ENCODE data around the gene ERC2.

The ERC2 gene

GRCh38 chr3:55682461-55682860 is 785.8 kb downstream of the ERC2 start:
- no peak for DNase-seq (ENCODE audit: low read depth in 3 of 3)

GRCh38 chr3:55678546-55679216 is 789.6 kb downstream of the ERC2 start:
- no peak for DNase-seq (ENCODE audit: low read depth in 3 of 3)

- DNase-seq (ENCODE audit: low read depth in 3 of 3): no peak
These were observed 791.6 kb downstream of the ERC2 start for GRCh38 chr3:55676643-55677042.

DNA sequence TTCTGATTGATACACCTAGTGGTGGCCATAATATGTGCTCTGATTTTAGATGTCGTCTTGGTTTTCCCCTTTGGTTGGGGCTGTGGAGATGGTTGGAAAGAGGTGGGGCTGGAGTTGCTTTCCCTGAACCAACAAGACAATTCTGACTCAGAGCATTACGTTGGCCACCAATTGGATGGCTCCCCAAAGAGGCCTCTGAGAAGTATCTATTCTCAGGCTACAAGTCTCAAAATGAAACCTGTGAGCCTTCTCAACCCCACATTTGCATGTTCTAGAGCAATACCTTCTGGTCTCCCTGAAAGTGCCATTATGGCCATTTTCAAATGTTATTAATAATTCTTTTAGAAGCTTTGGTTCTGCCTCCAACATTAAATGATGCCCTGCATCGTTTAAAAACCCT is 792.8 kb downstream of the ERC2 start:
- no peak for DNase-seq (ENCODE audit: low read depth in 3 of 3)

DNA sequence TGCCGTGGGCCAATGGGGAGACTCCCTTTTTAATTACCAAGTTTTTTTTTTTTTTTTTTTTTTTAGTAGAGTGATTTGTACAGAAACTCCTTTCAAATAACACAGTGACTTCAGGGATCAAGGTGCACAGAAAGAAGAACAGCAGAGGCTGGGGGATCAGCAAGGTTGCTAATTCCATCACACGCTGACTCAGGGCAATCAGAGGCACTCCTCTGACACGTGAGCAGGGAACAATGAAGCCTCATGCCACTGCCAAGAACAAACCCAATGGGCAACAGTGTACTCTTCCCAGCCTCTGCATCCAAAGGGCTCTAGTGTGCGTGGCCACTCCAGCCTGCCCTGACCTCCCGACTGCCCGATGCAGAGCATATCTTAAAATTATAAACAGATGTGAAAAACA is 794.5 kb downstream of the ERC2 start:
- no peak for DNase-seq (ENCODE audit: low read depth in 3 of 3)

DNA sequence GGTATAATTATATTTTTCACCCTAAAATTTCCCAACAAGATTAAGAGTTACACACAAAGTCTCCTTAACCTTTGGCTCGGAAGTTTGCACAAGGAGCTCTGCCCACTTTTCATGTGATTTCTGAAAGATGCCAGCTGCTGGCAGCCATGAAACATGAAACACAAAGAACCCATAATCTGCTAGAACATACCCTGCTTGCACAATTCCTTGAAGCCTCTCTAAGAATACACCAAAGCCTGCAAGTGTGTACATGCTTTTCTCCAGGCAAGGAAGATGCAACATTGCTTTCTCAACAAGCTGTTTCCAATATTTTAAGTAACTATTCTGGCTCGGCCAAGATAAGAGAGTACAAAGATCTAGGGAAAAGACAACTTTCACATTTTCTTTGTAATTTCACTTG is 799.1 kb downstream of the ERC2 start:
- no peak for DNase-seq (ENCODE audit: low read depth in 3 of 3)

DNA sequence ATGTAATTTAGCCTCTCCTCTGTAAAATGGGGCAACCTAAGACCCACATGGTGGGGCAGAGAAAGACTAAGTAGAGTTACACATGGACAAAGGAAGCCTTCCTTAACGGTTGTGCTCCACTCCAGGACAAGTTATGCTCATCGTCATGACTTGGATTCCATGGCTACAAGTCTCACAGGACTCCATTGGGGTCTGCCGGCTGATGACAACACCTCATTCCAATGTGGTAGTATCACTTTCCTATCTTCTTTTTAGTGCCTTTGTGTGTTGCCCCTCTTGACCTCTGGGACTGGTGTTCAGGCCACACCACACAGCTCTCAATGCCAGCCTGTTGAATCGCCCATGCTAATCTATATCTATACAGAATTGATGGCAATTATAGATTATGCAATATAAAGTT is 799.9 kb downstream of the ERC2 start:
- no peak for DNase-seq (ENCODE audit: low read depth in 3 of 3)

DNA sequence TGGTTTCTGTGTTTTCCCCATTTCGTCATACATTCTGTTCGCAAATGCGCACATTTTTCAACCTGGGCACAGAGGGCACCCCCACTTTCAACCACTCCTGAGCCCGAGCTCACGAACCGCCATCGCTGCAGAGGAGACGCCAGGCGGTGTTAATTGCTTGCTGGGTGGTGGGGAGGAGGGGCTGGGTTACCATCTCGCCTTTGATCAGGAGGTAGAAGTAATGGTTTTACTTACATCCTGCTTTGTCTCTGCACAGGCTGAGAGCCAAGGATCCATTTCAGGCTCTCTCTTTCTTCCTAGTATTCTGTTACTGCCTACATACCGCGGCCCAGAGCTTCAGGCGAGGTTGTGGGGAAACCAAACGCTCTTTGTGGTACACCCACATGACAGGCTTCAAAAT is 803.9 kb downstream of the ERC2 start:
- no peak for DNase-seq (ENCODE audit: low read depth in 3 of 3)

- DNase-seq (ENCODE audit: low read depth in 3 of 3): no peak
These were observed 805.6 kb downstream of the ERC2 start for GRCh38 chr3:55662683-55663082.

DNA sequence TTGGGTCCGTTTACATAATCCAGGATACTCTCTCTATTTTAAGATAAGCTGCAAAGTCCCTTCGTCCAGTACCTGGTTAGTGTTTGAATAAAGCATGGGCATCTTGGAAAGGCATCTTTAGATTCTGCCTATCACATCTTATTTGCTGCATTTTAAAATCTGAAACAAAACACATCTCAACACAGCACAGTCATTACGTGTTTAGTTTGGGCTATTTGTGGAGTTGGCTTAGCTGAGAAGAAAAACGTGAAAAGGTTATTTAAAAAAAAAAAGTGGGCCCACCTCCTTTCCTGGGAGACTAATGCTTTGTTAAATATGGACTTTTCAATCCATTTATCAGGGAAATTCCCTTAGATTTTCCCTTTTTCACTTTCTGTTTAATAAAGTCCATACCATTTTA is 806.7 kb downstream of the ERC2 start:
- no peak for DNase-seq (ENCODE audit: low read depth in 3 of 3)

DNA sequence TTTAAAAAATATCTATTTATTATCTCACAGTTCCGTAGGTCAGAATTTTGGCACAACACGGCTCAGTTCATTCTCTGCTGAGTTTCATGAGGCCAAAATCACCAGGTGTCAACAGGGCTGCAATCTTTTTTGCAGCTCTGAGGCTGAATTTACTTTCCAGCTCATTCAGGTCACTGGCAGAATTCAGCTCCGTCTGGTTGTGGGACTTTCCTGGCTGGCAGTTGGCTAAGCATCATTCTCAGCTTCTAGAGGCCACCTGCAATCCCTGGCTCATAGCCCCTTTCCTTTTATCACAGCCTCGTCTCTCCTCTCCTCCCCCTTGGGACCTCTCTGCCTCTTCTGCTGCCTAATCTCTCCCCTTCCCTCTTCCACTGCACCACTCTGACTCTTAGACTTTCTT is 807.1 kb downstream of the ERC2 start:
- DNase-seq (ENCODE audit: low read depth in 3 of 3): no peak

- no peak for DNase-seq (ENCODE audit: low read depth in 3 of 3)
These were observed 807.6 kb downstream of the ERC2 start for GRCh38 chr3:55660642-55661041.

DNA sequence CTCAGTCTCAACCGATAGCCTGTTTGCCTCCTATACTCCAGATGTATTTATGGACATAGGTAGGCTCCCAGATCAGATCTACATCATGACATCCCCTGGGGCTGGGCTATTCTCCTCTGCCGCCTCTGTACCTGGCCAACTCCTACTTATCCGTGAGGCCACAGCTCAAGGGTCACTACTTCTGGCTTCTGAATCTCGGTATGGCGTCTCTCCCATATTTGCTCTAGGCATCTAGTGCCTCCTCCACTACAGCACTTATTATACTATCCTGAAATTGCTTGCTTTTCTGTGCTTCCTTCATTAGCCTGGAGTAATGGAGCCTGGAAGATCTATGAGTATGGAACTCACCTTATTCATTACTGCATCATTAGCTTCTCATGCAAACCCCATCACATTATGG is 808.6 kb downstream of the ERC2 start:
- no peak for DNase-seq (ENCODE audit: low read depth in 3 of 3)

- no peak for DNase-seq (ENCODE audit: low read depth in 3 of 3)
These were observed 809.3 kb downstream of the ERC2 start for GRCh38 chr3:55658690-55659562.

GRCh38 chr3:55658270-55658669 is 810.0 kb downstream of the ERC2 start:
- DNase-seq (ENCODE audit: low read depth in 3 of 3): no peak

DNA sequence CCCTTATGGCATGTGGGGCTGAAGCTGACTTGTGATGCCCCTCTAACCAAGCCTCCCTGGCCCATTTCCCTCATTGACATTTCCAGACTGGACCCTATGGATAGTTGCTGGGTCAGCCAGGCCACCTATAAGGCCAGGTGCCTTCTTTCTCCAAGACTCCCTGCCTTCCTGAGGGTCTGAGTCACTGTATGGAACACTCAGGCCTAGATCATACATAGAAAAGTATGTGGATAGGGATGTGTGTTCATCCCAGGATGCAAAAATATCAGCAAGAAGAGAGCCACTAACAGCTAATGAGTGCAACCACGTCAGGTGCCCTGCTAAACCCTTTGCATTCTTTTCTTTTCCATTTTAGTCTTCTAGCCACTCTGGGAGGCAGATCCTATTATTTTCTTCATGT is 812.7 kb downstream of the ERC2 start:
- DNase-seq (ENCODE audit: low read depth in 3 of 3): no peak

GRCh38 chr3:55654123-55654760 is 814.0 kb downstream of the ERC2 start:
- DNase-seq (ENCODE audit: low read depth in 3 of 3): no peak

GRCh38 chr3:55651011-55651410 is 817.3 kb downstream of the ERC2 start:
- DNase-seq (ENCODE audit: low read depth in 3 of 3): no peak

DNA sequence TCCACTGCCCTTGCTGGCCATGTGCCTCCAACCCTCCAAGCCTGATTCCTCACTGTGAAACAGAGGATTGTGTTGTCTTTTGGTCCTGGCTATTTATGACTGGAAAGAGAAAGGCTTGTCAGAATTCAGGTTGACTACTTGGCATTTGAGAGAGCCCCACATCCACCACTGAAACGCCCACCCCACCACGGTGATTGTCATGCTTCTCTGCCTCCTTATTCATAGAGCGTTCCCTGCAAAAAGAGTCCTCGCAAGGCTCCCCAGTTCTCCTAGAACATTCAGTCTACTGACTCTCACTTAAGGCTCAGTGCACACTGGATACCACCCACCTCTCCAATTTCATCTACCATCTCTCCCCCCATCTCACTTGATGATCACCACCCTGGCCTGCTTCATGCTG is 818.3 kb downstream of the ERC2 start:
- no peak for DNase-seq (ENCODE audit: low read depth in 3 of 3)

DNA sequence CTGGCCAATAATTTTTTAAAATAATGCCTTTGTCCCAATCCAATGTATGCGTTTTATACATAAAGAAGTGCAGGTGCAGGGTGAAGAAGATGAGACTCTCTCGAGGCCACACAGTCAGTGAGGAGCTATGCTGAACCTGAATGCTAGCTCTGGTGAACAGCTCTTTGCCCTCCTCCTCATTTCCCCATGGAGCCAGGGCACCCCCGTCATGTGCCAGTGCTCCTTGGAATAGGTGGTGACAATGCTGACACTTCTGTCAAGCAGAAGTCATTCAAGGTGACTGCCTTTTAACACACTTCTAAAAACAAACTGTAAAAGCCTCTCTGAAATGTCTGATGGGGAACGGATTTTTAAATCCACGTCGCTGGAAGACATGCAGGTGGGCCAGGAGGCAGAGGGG is 818.7 kb downstream of the ERC2 start:
- DNase-seq (ENCODE audit: low read depth in 3 of 3): no peak

DNA sequence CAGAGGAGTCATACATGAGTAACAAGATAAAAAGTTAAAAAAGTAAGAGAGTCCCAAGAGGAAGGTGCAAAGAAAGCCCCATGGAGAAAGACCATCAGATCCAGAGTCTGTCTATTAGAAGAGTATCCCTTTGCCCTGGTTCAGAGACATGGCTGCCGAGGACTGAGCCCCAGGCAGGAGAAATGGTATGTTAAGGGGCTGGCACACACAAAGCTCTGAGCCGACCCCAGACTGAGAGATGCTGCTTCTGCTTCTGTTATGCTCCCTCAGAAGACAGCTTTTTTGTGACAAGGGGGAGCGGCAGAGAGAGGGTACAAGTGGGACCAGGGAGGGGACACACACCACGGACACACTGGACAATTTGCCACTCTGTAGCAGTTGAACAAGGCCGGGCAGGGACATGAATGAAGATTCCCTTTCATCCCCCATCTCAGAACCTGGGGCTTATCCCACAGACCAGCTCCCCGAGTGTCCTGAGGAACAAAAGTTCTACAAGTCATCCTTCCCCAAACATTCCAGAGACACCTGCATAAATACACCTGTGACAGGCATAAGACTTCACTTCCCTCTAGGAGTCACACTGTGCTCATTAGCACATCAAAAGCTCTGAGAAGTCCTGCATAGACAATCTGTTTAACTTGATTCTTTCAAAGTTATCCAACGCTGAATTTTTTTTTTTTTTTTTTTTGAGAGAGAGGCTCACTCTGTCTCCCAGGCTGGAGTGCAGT is 819.5 kb downstream of the ERC2 start:
- no peak for DNase-seq (ENCODE audit: low read depth in 3 of 3)

- no peak for DNase-seq (ENCODE audit: low read depth in 3 of 3)
These were observed 820.6 kb downstream of the ERC2 start for GRCh38 chr3:55647670-55648069.

Data from stimulated activated CD4-positive, alpha-beta T cell treated with anti-CD3 and anti-CD28 coated beads, TNF-alpha, amount 100 ng/mL, for 48 hours (primary cell).